Naive thymus-derived CD4-positive, alpha-beta T cell (primary cell): ENCODE data around the gene STX11. TPM values are rescaled to one million over a fixed set of nuclear protein-coding genes. Genes with fewer than 3 reads are reported as not detected.

Experiments used
- ATAC-seq: fragments of 150-1000 bp; cut with Tn5 transposase; 2 replicates; pipeline ENCODE4 v1.10.0; 2021; ENCODE audit warnings: mild to moderate bottlenecking, moderate library complexity
- CTCF ChIA-PET: fragments of 350-600 bp; sonication (Branson Sonifier 250); formaldehyde crosslinking; loops from one replicate; lab custom pipeline; 2021; ENCODE audit warnings: antibody characterized with exemption; lab: Charles Lee
- POLR2A ChIA-PET: fragments of 350-600 bp; sonication (Branson Sonifier 250); formaldehyde crosslinking; loops from one replicate; lab custom pipeline; 2021; ENCODE audit warnings: antibody characterized with exemption, inconsistent platforms; lab: Charles Lee
- DNase-seq, 9 donors: peaks; one replicate each; pipeline versions ENCODE4 v3.0.0 to v3.0.0-alpha.2; 2020 to 2022; ENCODE audit warnings: mixed read lengths in 1 of 9
- H3K27ac ChIP-seq: one replicate; pipeline ENCODE4 v1.7.0; 2013; ENCODE audit warnings: mild to moderate bottlenecking, low read depth, low read length, moderate library complexity
- H3K27me3 ChIP-seq, 2 donors: one replicate each; pipeline ENCODE4 v1.7.0; 2013; ENCODE audit warnings: low read length in 2 of 2, mild to moderate bottlenecking in 2 of 2, moderate library complexity in 2 of 2; ENCODE audit not compliant: control insufficient read depth in 2 of 2, insufficient read depth in 2 of 2
- H3K36me3 ChIP-seq, 3 experiments: 1 replicate in 2 of 3; 2 replicates in 1 of 3; pipeline ENCODE4 v1.7.0; 2013; ENCODE audit warnings: low read length in 3 of 3, mild to moderate bottlenecking in 3 of 3, moderate library complexity in 1 of 3; ENCODE audit not compliant: insufficient read depth in 3 of 3, control insufficient read depth in 2 of 3
- H3K4me1 ChIP-seq, 2 donors: one replicate each; pipeline ENCODE4 v1.7.0; 2013; ENCODE audit warnings: low read length in 2 of 2, mild to moderate bottlenecking in 2 of 2, moderate library complexity in 1 of 2; ENCODE audit not compliant: control insufficient read depth in 2 of 2, insufficient read depth in 2 of 2
- H3K4me3 ChIP-seq: 2 replicates; pipeline ENCODE4 v1.7.0; 2013; ENCODE audit warnings: mild to moderate bottlenecking, low read length
- H3K9me3 ChIP-seq, 3 experiments: 1 replicate in 2 of 3; 2 replicates in 1 of 3; pipeline ENCODE4 v1.7.0; 2013; ENCODE audit warnings: low read length in 3 of 3; ENCODE audit not compliant: control insufficient read depth in 2 of 3
- H3K27ac Mint-ChIP-seq, 9 donors: one replicate each; pipeline ENCODE4 v1.8.0; 2020 to 2022; ENCODE audit warnings: mixed read lengths in 9 of 9, mild to moderate bottlenecking in 8 of 9, moderate library complexity in 5 of 9, inconsistent platforms in 2 of 9
- H3K27me3 Mint-ChIP-seq, 5 donors: one replicate each; pipeline ENCODE4 v1.8.0; 2021 to 2022; ENCODE audit warnings: mixed read lengths in 5 of 5, mild to moderate bottlenecking in 1 of 5
- H3K36me3 Mint-ChIP-seq, 5 donors: one replicate each; pipeline ENCODE4 v1.8.0; 2020 to 2022; ENCODE audit warnings: mixed read lengths in 5 of 5, mild to moderate bottlenecking in 3 of 5, inconsistent platforms in 1 of 5
- H3K4me1 Mint-ChIP-seq, 7 donors: one replicate each; pipeline ENCODE4 v1.8.0; 2020 to 2022; ENCODE audit warnings: mixed read lengths in 7 of 7, mild to moderate bottlenecking in 3 of 7, inconsistent platforms in 1 of 7
- H3K4me3 Mint-ChIP-seq, 10 donors: one replicate each; pipeline ENCODE4 v1.8.0; 2020 to 2022; ENCODE audit warnings: mild to moderate bottlenecking in 10 of 10, mixed read lengths in 10 of 10, moderate library complexity in 6 of 10, inconsistent platforms in 2 of 10
- H3K9me3 Mint-ChIP-seq, 11 donors: one replicate each; pipeline ENCODE4 v1.8.0; 2020 to 2022; ENCODE audit warnings: mixed read lengths in 11 of 11, mild to moderate bottlenecking in 4 of 11, inconsistent platforms in 1 of 11, moderate library complexity in 1 of 11
- intact Hi-C, 2 donors: fragments of 100-400 bp; cut with micrococcal nuclease; formaldehyde crosslinking; loops; one replicate each; pipeline ENCODE4 v1.15.1; 2023
- polyA plus RNA-seq, 2 donors: library from polyadenylated mRNA; unstranded; fragments of 300-500 nt; fragmentation: Illumina TruSeq; gene quantifications; one replicate each; pipeline ENCODE4 v1.2.3, GENCODE V29; 2021
- total RNA-seq, 6 experiments: library from RNA in 5 of 6; stranded (reverse) in 5 of 6; gene quantifications; 1 replicate in 5 of 6; 2 replicates in 1 of 6; pipeline ENCODE4 v1.2.3 and lab custom pipeline; 2021 to 2026

The STX11 gene
- total and polyA plus RNA-seq, 7 experiments from 2014 or later: 1.9 to 60.5 (median 2.7) TPM

DNA sequence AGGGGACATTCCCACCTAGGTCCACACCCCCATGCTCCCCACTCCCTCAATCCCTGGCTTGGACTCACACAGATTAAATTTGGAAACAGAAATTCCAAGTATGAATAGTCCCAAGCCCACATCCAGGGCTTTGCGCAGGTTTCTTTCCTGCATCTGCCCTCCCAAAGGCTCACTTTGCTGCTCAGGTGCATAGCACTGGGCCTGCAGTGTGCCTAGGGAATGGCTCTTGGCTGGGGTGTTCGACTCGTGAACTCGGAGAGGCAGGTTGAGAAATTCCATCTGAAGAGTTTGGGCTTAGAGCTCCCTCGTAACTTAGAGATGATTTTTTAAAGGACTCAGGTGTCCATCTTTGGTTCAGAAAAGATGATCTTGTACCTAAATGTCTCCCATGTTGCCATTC lies 40.1 kb upstream of the STX11 start:
- Histone ChIP-seq H3K36me3 (no peaks in the 10 kb centered on the region), H3K27me3 (no peaks in the 10 kb centered on the region), H3K9me3 (no peaks in the 10 kb centered on the region), H3K27ac (no peak overlapping the region), H3K4me1 (no peaks in the 10 kb centered on the region), H3K4me3 (no peak overlapping the region)
- H3K27ac Mint-ChIP-seq: no peak overlapping the region
- no peak overlapping the region for H3K4me3 Mint-ChIP-seq
- POLR2A ChIA-PET: no interaction called here
- CTCF ChIA-PET: no interaction called here
- H3K36me3 Mint-ChIP-seq: no peaks in the 10 kb centered on the region
- no peak for DNase-seq
- peaks cover 0 to 9% (median 0%) of the 10 kb centered on the region in 5 donors for H3K27me3 Mint-ChIP-seq
- peaks cover 0 to 5% (median 0%) of the 10 kb centered on the region in 7 donors for H3K4me1 Mint-ChIP-seq
- H3K9me3 Mint-ChIP-seq: peaks cover 0 to 2% (median 0%) of the 10 kb centered on the region in 11 donors
- intact Hi-C loops: no loop called here
- ATAC-seq: no peak

DNA sequence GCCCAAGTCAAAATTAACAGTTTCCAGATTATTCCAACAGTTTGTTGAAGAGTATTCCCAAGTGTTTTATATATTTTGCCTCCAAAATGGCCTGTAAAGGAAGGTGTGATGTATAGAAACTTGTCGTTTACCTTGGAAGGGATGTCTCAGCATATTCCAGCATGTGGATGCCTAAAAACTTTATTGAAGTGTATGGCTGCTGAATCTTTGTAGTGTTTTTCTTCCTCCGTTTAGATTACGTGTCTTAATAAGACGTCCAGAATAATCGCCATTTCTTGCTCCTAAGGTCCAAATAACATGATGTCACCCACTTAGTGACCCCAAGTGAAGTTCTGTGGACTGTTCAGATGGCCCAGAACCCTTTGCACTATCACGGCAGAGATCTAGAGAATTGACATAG lies 37.0 kb upstream of the STX11 start:
- no peak for DNase-seq
- H3K9me3 Mint-ChIP-seq: peaks cover 0 to 2% (median 0%) of the 10 kb centered on the region in 11 donors
- Histone ChIP-seq H3K27ac (no peak overlapping the region), H3K4me1 (no peaks in the 10 kb centered on the region), H3K36me3 (no peaks in the 10 kb centered on the region), H3K27me3 (no peaks in the 10 kb centered on the region), H3K4me3 (no peak overlapping the region), H3K9me3 (no peaks in the 10 kb centered on the region)
- H3K4me3 Mint-ChIP-seq: no peak overlapping the region
- ATAC-seq: no peak
- ChIA-PET POLR2A (no interaction called here), CTCF (no interaction called here)
- H3K27ac Mint-ChIP-seq: no peak overlapping the region
- H3K36me3 Mint-ChIP-seq: no peaks in the 10 kb centered on the region
- H3K4me1 Mint-ChIP-seq: no peaks in the 10 kb centered on the region
- intact Hi-C loops: no loop called here
- H3K27me3 Mint-ChIP-seq: peaks cover 0 to 10% (median 0%) of the 10 kb centered on the region in 5 donors

GRCh38 chr6:144115219-144115618 lies 35.1 kb upstream of the STX11 start:
- Mint-ChIP-seq H3K27ac (no peak overlapping the region), H3K4me1 (no peaks in the 10 kb centered on the region), H3K4me3 (no peak overlapping the region), H3K27me3 (peaks cover 0 to 7% (median 0%) of the 10 kb centered on the region in 5 donors), H3K36me3 (no peaks in the 10 kb centered on the region), H3K9me3 (peaks cover 0 to 2% (median 0%) of the 10 kb centered on the region in 11 donors)
- Histone ChIP-seq H3K4me1 (no peaks in the 10 kb centered on the region), H3K9me3 (no peaks in the 10 kb centered on the region), H3K27ac (no peak overlapping the region), H3K27me3 (no peaks in the 10 kb centered on the region), H3K36me3 (no peaks in the 10 kb centered on the region), H3K4me3 (no peak overlapping the region)
- ChIA-PET CTCF (interaction anchor here (1.1 kb wide), 1 partner anchor 10 kb away, joined by 6 read pairs; no protein-coding TSS in a partner anchor), POLR2A (no interaction called here)
- no peak for DNase-seq
- ATAC-seq: no peak
- intact Hi-C loops: no loop called here

DNA sequence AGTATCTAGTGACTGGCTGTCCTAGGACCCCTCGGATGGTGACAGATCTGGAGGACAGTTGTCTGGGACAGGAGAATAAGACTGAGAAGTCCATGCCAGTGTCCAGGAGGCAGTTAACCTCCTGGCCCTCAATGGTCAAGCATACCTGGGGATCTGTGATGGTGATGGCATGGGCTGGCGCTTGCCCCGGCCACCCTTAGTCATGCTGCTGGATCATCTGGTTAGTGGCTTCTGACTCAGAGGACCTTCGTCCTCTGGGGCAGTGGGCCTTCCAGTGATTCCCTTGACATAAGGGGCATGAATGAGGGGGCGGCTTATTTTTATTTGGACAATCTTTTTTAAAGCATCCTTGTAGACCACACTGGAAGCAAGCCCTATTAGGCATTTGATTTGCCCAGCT lies 30.9 kb upstream of the STX11 start:
- Mint-ChIP-seq H3K9me3 (peaks cover 0 to 7% (median 0%) of the 10 kb centered on the region in 11 donors), H3K27ac (no peak overlapping the region), H3K4me3 (no peak overlapping the region), H3K27me3 (peaks cover 0 to 6% (median 0%) of the 10 kb centered on the region in 5 donors), H3K36me3 (peaks cover 0 to 3% (median 0%) of the 10 kb centered on the region in 5 donors), H3K4me1 (no peaks in the 10 kb centered on the region)
- intact Hi-C loops: no loop called here
- Histone ChIP-seq H3K27me3 (no peaks in the 10 kb centered on the region), H3K4me3 (no peak overlapping the region), H3K36me3 (no peaks in the 10 kb centered on the region), H3K9me3 (no peaks in the 10 kb centered on the region), H3K27ac (no peak overlapping the region), H3K4me1 (no peaks in the 10 kb centered on the region)
- ChIA-PET POLR2A (no interaction called here), CTCF (no interaction called here)
- DNase-seq: no peak
- no peak for ATAC-seq

GRCh38 chr6:144122861-144123260 lies 27.5 kb upstream of the STX11 start:
- Mint-ChIP-seq H3K9me3 (peaks cover 0 to 5% (median 0%) of the 10 kb centered on the region in 11 donors), H3K27ac (no peak overlapping the region), H3K4me1 (no peaks in the 10 kb centered on the region), H3K4me3 (no peak overlapping the region), H3K27me3 (peaks cover 0 to 2% (median 0%) of the 10 kb centered on the region in 5 donors), H3K36me3 (peaks cover 0 to 3% (median 0%) of the 10 kb centered on the region in 5 donors)
- Histone ChIP-seq H3K9me3 (no peaks in the 10 kb centered on the region), H3K36me3 (no peaks in the 10 kb centered on the region), H3K27ac (no peak overlapping the region), H3K4me1 (no peaks in the 10 kb centered on the region), H3K4me3 (no peak overlapping the region), H3K27me3 (no peaks in the 10 kb centered on the region)
- intact Hi-C loops: no loop called here
- CTCF ChIA-PET: interaction anchor here (0.6 kb wide), 1 partner anchor 142 kb away, joined by 3 read pairs; no protein-coding TSS in a partner anchor
- POLR2A ChIA-PET: no interaction called here
- ATAC-seq: no peak
- DNase-seq: no peak

DNA sequence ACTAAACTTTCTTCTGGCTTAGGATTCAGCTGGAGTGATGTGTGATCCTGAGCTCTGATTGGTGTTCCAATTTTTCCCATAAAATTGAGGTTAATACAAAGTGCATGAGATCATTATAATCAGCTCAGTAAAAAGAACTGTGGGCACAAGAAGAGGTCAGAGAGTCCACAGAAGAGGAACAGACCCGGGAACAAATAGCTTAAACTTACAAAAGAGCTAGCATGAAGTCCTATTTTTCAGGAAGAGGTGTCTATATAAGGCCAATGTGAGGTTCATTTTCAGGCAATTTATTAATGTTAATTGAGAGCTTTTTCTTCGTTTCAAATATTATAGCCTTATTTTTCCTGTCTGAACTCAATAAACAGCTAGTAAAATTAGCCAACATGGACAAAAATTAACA lies 26.9 kb upstream of the STX11 start:
- POLR2A ChIA-PET: no interaction called here
- CTCF ChIA-PET: interaction anchor here (0.6 kb wide), 1 partner anchor 142 kb away, joined by 3 read pairs; no protein-coding TSS in a partner anchor
- peaks cover 0 to 5% (median 0%) of the 10 kb centered on the region in 11 donors for H3K9me3 Mint-ChIP-seq
- Histone ChIP-seq H3K4me3 (no peak overlapping the region), H3K9me3 (no peaks in the 10 kb centered on the region), H3K27me3 (no peaks in the 10 kb centered on the region), H3K4me1 (no peaks in the 10 kb centered on the region), H3K36me3 (no peaks in the 10 kb centered on the region), H3K27ac (no peak overlapping the region)
- ATAC-seq (no peak), DNase-seq (no peak)
- H3K36me3 Mint-ChIP-seq: peaks cover 0 to 3% (median 0%) of the 10 kb centered on the region in 5 donors
- H3K27ac Mint-ChIP-seq: no peak overlapping the region
- H3K4me1 Mint-ChIP-seq: no peaks in the 10 kb centered on the region
- no peak overlapping the region for H3K4me3 Mint-ChIP-seq
- intact Hi-C loops: no loop called here
- peaks cover 0 to 2% (median 0%) of the 10 kb centered on the region in 5 donors for H3K27me3 Mint-ChIP-seq

DNA sequence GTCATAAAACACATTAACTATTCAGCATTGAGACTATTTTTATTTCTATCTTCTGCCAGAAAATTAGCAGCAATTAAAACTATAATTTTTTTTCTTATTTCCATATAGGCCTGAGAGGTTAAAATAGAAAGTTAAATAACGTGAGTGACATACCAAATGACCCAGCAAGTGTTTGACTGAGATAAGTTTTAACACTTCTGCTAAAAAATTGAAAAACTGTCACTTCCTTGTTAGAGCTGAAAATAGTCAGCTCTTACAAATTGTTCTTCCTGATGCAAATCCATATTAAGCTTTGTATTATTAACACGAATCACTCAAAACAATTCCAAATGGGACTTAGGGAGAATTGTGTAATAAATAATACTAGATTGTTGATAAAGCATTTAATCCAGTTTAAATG lies 26.5 kb upstream of the STX11 start:
- intact Hi-C loops: no loop called here
- H3K4me3 Mint-ChIP-seq: no peak overlapping the region
- Histone ChIP-seq H3K4me1 (no peaks in the 10 kb centered on the region), H3K27me3 (no peaks in the 10 kb centered on the region), H3K4me3 (no peak overlapping the region), H3K36me3 (no peaks in the 10 kb centered on the region), H3K9me3 (no peaks in the 10 kb centered on the region), H3K27ac (no peak overlapping the region)
- peaks cover 0 to 2% (median 0%) of the 10 kb centered on the region in 7 donors for H3K4me1 Mint-ChIP-seq
- peaks cover 0 to 3% (median 0%) of the 10 kb centered on the region in 5 donors for H3K36me3 Mint-ChIP-seq
- DNase-seq (no peak), ATAC-seq (no peak)
- H3K27me3 Mint-ChIP-seq: peaks cover 0 to 5% (median 0%) of the 10 kb centered on the region in 5 donors
- POLR2A ChIA-PET: no interaction called here
- no peak overlapping the region for H3K27ac Mint-ChIP-seq
- H3K9me3 Mint-ChIP-seq: peaks cover 0 to 5% (median 0%) of the 10 kb centered on the region in 11 donors
- CTCF ChIA-PET: no interaction called here
